Iris pigment epithelial cell (primary cell): ENCODE data around the gene ELANE.

ENCODE experiments used
- DNase-seq: peaks from one replicate; pipeline ENCODE4 v3.0.0-alpha.2; 2011; ENCODE audit warnings: low read depth

ELANE gene

DNA sequence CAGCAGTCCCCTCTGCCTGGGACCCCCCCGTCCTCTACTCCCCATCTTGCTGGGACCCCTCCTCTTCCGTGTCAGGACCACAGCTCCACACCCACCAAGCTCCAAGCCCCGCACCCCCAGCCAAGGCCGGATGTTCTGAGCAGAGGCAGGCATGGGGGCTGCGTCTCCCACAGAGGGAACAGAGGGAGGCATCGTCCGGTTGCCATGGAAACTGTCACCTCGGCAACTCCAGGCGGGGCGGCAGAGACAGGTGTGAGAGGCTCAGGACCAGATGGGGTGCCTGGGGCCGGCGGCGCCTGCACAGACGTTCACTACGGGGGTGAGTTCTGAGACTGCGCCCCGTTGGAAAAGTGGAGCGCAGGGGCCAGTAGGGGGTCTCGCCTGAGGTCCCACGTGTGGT lies 46.6 kb downstream of the ELANE start:
- DNase-seq: no peak

GRCh38 chr19:899336-900042 lies 47.4 kb downstream of the ELANE start:
- DNase-seq: no peak

GRCh38 chr19:900043-900301 lies 47.9 kb downstream of the ELANE start:
- DNase-seq: no peak

DNA sequence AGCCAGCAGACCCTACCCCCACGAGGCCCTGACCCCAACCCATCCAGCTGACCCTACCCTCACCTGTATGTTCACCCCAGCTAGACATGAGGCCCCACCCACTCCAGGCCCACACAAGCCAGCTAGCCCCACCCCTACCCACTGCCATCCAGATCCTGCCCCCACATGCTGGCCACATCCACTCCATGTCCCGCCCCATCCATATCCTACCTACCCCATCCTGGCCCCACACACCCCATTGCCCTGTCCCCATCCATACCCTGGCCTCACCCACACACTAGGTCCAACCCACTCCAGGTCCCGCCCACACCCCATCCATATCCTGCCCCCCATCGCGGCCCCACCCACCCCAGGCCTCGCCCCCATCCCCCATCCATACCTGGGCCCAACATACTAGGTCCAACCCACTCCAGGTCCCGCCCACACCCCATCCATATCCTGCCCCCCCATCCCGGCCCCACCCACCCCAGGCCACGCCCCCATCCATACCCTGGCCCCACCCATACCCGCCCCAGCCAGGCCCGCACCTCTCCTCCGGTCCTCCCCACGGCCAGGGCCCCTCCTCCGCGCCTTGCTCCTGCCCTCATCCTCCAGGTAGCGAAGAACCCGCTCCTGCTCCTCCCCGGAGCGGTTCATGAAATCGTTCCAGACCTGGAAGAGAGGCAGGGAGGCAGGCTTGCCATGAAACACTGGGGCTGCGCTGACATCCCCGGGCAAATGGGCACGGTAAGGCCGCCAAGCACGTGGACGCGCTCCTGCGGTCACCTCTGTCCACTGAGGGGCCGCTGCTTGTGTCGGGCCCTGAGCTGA lies 48.4 kb downstream of the ELANE start:
- DNase-seq: no peak

- no peak for DNase-seq
Measured at GRCh38 chr19:901216-902092, 49.4 kb downstream of the ELANE start.

- DNase-seq: no peak
Measured at GRCh38 chr19:902093-902370, 49.9 kb downstream of the ELANE start.

DNA sequence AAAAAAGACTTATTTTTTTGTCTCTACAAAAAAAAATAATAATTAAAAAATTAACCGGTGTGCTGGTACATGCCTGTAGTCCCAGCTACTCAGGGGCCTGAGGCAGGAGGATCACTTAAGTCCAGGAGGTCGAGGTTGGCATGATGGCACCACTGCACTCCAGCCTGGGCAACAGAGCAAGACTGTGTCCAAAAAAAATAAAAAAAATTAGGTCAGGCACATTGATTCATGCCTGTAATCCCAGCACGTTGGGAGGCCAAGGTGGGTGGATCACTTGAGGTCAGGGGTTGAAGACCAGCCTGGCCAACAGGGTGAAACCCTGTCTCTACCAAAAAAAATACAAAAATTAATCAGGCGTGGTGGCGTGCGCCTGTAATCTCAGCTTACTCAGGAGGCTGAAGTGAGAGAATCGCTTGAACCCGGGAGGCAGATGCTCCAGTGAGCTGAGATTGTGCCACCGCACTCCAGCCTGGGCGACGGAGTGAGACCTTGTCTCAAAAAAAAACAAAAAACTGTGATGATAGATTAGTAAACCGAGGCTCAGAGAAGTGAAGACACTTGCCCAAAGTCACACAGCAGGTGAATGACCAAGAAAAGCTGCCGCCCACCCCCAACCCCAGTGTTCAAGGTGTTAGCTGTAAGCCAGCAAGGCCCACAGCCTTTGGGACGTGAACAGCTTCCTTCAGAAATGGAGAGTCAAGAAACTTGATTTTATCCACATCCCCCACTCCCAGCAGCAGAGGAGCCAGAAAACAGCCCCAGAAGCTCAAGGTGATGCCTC lies 50.5 kb downstream of the ELANE start:
- DNase-seq: no peak

DNA sequence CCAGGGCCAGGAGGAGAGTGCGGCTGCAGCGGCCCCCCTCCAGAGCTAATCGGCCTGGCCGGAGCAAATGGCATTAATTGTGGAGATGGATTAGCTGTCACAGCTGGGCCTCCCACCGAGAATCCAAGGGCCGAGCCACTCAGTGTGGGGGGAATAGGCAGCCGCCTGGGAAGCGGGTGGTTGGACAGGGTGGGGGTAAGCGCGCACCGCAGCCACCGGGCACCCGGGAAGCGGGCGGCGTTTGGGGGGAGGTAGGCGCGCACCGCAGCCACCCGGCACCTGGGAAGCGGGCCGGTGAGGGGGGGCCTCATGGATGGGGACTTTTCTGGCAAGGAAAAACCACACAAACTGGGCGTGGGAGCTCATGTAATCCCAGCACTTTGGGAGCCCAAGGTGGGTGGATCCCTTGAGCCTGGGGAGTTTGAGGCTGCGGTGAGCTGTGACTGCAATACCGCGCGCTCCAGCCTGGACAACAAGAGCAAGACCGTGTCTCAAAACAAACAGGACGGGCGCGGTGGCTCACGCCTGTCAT lies 51.2 kb downstream of the ELANE start:
- DNase-seq: peak; percentile 39

GRCh38 chr19:904545-904944 lies 52.4 kb downstream of the ELANE start:
- no peak for DNase-seq
